HG03196 (cell line): ENCODE data around the gene RAB4A.
"Not testable (repeated sequence)": the region's sequence is repeated elsewhere in the genome, so short reads cannot be mapped to it uniquely, and the experiment has no call there.

Experiments
- ATAC-seq: cut with Tn5 transposase; IDR thresholded peaks from one replicate; pipeline ENCODE4 v1.9.1; 2021; ENCODE audit not compliant: unreplicated experiment

Gene RAB4A

DNA sequence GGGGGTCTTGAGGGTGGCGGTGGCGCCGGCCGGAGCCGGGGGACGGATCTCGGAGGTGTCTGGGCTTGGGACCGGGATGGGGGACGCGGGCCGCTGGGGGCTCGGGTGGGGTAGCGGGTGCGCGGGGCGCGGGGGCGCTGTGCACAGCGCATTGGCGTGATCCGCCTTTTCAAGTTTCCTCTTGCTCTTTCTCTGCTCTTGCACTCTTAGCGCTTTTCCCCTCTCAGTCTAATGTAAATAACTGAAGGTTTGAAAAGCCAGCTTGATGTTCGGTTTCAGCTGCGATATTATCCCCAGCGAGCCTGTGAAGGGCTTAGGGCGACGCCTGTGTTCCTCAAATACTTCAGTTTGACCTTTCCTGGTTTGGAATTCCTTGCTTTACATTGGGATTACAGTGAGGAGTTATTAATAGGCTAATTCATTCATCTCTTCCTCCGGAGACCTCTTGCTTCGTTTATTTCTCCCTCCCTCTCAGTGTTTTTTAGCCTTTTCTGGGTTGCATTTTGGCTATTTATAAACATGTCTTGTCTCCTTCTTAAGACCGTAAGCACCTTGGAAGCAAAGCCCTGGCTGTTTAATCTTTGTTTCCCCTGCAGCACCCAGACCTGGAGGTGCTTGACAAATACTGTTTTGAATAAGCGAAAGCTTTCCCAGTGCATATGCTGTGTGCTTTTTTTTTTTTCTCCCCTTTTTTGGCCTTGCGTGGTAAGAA is 693 bp downstream of the RAB4A start:
- peak; percentile 51 for ATAC-seq

DNA sequence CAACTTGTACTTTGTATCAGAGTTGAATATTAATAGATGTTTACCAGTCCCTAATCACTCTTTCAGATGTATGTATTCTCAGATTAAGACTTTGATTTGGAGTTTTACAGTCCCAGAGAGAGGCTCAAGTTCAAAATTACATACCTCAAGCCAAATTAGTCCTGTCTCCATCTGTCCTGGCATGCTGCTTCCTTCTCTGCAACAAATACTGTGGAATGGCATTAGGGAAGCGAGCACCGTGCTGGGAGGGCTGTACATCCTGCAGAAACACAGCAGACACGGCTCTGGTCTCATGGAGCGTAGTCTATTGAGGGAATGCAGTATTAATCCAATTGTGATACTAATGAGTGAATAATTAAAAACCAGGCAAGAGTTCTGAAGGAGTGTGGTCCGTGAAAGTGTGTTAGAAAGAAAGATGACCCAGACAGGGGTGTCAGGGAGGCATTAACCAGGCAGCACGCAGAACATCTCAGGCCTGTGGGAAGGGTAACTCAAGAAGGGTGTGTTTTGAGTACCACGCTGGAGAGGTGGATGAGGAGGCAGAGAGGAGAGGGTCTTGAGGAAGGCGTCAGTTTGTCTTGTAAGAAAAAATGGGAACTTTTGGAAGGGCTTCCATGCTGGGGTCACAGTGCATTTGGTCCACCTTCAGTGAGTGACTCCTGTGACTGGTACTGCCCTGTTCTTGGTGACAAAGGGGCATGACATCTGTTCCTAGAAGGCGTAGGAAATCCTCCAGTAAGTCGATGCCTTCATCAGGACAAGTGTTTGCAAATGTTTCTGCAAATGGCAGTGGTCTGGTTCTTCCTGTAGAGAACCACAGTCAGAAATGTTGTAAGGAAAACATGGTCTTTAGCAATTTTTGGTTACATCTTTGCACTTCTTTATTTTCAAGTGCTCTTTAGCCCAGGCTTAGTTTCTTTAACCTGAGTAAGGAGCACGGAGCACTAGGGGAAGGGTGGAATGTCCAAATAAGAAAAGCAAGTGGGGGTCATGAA is 1.6 kb downstream of the RAB4A start:
- no peak for ATAC-seq

DNA sequence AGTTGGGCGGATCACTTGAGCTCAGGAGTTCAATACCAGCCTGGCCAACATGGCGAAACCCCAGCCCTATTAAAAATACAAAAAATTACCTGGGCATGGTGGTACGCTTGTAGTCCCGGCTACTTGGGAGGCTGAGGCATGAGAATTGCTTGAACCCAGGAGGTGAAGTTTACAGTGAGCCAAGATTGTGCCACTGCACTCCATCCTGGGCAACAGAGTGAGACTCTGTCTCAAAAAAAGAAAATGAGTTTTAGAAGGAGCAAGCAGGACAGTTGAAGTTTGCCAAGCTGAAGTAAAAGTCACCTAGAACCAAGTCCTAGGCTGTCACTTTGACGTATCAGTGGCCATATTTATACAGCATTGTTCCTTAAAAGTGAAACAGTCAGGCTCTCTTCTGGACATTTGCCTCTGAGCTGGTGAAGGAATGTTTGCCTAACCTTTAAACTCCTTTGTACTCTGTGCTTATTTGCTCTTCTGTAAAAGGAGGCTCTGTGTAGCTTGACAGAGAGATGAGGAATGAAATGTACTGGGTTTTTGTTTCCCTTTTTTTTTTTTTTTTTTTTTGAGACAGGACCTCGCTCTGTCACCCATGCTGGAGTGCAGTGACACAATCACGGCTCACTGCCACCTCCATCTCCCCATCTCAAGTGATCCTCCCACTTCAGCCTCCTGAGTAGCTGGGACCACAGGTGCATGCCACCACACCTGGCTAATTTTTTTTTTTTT is 2.8 kb downstream of the RAB4A start:
- no peak for ATAC-seq

DNA sequence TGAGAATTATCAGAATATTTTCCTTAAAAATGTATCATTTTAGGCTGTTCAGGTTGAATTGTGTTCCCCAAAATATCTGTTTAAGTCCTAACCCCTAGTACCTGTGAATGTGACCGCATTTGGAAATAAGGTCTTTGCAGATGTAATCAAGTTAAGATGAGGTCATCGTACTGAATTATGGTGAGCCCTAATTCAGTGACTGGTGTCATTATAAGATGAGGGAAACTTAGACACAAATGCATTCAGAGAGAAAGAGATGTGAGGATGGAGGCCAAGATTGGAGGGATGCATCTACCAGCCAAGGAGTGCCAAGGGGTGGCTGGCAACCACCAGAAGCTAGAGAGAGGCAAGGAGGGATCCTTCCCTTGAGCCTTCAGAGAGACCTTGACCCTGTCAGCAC is 4.1 kb downstream of the RAB4A start:
- ATAC-seq = no peak

DNA sequence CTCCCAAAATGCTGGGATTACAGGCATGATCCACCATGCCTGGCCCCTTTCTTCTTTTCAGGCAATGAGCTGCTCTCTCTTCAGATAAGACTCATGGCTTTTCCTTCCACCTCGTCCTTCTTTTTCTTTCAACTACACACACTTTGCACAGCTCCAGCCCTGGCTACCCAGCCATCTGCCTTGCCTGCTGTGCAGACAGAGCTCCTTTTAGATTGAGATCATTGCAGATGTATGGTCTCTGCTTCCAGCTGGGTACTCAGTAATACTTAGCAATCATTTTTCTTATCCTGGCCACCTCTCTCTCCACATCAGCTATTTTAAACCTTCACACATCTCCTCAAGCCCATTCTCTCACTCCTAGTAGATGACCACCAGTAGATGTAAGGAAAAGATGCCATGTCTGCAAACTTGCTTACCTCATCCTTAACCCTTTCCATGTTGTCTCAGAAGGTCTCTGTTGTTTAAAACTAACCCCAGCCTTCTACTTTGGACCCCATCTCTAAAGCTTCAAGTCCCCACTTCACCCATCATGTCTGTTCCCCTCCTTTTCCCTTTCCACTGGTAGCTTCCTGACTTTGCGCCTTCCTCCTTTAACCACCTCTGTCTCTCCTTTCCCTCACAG is 7.3 kb downstream of the RAB4A start:
- no peak for ATAC-seq

DNA sequence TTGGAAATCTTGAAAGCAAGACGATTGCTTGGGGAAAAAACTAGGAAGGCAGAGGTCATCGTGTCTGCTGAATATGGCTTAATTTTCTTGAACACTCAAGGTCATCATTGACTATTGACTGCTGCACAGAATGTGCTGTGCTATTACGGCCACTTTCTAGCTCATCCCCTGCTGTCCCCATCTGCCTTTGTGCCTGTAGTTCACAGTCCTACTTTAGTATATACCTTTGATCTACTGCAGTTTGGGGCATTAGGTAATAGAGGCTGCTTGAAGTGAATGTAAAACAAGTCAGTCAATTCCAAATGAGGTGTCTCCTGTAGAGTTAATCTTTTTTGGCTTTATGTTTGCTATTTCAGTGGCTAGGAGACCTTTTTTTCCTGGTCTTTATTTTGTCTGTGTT is 8.3 kb downstream of the RAB4A start:
- ATAC-seq = no peak

DNA sequence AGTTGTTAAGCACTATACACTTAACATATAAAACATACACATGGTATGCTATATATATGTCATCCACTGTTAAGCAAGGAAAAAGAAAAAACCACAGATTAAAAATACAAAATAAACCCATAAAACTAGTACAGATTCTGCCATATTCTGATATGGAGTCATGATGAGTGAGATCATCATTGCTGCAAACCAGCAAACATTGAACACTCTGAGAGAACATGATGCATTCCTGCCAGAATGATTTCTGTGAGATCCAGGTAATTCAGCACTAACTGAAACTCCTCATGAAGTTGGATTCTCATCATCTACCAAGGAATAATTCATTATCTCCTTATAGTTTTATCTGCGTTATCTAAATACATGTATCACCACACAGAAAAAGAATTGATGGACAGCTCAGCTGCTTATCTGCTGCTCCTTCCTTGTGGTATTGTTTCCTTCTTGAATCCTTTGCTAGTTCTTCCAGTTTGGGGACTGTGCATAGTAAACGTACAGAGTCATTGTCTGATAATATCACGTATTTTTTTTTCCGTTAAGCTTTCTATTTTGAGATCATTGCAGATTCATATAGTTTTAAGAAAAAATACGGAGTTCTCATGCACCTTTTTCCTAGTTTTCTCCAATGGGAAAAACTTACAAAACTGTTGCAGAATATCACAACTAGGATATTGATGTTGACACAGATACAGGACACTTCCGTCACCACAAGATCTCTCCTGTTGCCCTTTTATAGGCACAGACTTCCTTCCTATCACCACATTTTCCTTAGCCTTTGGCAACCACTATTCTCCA is 9.3 kb downstream of the RAB4A start:
- ATAC-seq = no peak

DNA sequence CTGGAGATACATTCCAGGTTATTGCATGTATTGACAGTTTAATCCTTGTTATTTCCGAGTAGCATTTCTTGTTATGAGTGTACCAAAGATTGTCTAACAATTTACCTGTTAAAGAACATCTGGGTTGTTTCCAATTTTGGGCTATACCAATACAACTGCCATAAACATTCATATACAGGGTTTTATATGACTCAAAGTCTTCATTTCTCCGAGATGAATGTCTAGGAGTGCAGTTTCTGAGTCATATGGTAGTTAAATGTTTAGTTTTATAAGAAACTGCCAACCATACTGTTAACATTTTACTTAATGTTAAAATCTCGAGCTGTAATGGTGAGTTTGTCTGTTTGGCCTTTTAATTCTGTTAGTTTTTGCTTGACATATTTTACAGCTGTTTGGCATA is 10.0 kb downstream of the RAB4A start:
- no peak for ATAC-seq

DNA sequence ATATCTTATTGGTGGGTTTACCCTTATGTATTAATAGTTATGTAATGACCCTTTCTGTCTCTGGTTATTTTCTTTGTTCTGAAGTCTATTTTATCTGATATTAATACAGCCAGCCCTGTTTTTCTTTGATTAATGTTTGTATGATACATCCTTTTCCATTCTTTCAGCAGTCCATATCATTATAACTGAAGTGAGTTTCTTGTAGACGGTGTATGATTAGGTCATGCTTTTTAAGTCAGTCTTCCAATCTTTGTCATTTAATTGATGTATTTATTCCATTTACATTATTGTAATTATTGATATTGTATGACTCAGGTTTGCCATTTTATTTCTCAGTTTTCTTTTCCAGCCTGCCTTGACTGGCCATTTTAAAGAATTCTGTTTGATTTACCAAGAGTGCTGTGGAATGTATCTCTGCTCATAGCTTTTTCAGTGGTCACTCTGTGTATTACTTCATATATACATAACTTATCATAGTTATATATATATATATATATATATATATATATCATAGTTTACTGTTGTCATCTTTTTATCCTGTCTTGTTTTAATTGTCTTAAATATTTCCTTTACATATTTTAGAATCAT is 10.5 kb downstream of the RAB4A start:
- no peak for ATAC-seq

DNA sequence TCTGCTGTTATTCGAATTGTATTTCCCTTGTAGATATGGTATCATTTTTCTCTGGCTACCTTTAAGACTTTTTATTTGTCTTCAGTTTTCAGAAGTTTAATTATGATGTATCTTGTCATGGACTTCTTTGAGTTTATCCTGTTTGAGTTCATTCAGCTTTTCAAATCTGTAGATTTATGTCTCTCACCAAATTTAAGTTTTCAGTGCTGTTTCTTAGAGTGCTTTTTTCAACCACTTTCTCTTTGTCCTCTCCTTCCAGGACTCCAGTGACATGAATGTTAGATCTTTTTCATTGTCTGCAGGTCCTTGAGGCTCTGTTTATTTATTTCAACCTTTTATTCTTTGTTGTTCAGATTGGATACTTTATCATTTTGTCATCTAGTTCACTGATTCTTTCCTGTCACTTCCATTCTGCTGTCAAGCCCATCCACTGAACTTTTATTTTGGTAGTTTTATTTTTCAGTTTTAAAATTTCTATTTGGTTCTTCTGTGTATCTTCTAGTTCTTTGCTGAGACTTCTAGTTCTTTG is 11.4 kb downstream of the RAB4A start:
- ATAC-seq = no peak

DNA sequence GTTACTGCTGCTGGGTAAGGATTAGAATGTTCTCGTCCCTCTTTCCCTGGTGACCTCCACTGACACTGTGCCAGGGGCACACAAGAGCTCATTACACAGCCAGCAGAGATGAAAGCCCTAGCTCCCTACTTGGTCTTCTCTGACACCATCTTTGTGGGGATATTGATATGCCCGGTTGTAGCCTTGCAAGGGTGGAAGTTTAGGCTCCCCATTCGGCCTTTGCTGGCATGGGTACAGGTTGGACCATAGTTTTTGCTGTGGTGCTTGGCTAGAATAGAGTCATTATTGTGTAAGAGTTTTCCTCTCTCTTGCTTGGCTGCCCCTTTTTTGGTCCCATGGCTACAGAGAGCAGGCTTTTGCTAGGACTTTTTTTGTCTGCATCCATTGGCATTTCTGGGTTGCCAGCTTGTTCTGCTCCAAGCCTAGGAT is 12.3 kb downstream of the RAB4A start:
- ATAC-seq = no peak

DNA sequence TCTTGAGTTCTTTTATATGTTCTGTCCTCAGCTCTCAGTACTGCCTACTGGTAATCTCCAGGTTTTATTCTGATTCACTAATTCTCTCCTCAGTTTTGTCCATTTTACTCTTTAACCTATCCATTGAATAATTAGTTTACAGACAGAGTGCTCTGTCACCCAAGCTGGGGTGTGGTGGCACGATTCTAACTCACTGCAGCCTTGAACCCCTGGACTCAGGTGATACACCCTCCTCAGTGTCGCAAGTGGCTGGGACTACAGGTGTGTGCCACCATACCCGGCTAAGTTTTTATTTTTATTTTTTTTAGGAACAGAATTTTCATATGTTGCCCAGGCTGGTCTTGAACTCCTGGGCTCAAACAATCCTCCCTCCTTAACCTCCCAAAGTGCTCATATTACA is 14.0 kb downstream of the RAB4A start:
- ATAC-seq = no peak

DNA sequence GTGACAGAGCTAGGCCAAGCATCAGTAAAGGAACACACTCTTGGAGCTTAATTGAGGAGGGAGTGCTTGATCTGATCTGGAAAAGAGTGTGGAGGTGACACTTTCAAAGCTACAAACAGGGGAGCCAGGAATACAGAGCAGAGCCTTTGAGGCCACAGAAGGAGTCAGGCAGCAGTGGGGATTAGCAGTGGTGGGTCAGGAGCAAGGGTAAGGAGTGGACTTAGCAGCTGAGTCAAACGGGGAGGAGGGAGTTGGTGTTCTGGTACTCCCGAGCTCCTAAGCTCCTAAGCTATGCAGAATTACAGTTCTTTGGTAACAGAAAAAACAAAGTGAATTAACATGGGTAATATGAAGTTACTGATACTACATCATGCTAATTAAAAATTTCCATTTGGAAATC is 14.5 kb downstream of the RAB4A start:
- no peak for ATAC-seq

DNA sequence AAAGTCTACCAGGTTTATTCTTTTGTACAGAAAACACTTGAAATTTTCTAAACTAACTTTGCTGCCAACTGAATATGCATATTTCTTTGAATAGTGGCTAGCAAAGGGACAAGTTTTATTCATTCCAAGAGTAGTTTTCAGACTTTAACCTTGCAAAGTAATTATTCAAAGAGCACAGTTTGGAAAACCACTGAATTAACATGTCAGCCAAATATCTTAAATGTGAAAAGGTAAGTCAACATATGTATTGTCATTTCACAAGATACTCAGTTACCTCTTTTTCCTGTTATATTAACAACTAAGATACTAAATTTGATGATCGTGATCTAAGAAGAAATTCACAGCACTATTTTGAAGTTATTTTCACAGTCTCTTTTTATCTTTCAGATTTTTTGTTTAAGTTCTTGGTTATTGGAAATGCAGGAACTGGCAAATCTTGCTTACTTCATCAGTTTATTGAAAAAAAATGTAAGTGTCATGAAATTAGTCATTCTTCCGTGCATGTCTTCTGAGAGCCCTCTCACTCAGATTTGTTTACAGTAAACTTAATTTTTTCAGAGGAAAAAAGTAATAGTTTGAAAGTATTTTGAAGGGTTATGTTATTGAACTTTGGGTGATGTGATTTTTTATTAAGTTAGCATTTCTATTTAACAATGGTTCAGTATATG is 15.3 kb downstream of the RAB4A start:
- no peak for ATAC-seq

DNA sequence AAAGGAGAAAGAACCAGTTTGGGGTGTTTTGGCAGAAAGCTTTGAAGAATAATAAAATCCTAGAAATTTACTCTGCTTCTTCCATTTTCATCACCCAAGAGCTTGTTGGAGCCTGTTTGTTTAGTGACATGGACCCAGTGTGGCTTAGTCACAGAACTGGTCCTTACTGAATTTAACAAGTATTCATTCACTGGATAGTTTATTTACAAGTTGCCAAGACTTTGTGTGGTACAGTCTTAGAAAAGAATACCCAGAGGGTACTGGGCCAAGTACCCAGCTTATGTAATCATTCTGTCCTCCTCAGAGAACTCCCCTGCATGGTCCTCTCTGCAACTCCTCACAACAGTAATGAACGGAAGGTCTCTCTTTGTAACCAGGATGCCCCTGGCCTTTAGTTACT is 16.4 kb downstream of the RAB4A start:
- no peak for ATAC-seq

DNA sequence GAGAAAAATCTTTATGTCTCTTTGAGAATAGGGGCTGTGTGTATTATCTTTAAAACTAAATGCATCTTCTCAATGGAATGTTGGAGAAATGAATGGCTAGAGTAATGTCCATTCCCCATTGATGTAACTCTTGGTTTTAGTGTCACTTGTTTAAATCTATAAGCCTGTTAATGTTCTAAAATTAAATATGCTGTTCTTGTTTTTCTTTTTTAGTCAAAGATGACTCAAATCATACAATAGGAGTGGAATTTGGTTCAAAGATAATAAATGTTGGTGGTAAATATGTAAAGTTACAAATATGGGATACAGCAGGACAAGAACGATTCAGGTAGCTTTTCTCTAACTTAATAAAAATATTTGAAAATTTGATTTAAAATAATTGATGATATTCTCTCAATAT is 17.6 kb downstream of the RAB4A start:
- ATAC-seq = no peak

DNA sequence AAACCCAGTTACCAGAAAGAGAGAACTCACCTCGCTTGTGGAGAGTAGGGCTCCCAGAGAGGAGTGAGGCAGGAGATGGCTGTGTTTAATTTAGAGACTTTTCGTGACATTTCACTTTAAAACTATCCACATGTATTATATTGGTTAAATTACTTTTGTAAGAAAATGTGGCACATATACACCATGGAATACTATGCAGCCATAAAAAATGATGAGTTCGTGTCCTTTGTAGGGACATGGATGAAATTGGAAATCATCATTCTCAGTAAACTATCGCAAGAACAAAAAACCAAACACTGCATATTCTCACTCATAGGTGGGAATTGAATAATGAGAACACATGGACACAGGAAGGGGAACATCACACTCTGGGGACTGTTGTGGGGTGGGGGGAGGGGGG is 20.8 kb downstream of the RAB4A start:
- ATAC-seq = not testable (repeated sequence)

DNA sequence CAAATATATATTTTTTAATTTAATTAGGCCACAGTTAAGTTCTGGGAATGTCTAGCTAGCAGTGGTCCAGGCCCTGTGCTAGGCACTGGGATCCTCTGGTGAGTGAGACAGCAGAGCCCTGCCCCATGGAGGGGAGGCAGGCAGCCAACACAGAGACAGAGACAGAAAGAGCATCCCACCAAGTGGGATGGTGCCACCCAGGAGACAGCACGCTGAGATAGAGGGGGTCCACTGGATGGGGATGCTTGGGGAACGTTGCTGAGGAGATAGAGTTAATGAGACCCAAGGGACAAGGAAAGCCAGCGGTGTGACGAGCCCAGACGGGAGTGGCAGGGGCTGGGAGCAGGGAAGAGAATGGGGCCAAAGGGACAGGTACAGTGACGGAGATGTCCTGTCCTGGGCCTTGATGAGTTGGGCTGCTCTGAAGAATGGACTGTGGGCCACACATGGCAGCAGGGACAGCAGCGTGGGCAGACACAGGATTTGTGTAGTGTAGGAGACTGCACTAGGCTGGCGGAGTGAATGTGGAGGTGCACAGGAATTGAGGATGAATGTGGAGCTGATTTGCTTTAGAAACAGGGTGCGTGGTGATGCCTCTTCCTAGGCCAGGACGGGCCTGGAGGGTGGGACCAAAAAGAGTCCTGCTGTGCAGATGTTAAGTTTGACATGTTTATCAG is 22.8 kb downstream of the RAB4A start:
- ATAC-seq = no peak

DNA sequence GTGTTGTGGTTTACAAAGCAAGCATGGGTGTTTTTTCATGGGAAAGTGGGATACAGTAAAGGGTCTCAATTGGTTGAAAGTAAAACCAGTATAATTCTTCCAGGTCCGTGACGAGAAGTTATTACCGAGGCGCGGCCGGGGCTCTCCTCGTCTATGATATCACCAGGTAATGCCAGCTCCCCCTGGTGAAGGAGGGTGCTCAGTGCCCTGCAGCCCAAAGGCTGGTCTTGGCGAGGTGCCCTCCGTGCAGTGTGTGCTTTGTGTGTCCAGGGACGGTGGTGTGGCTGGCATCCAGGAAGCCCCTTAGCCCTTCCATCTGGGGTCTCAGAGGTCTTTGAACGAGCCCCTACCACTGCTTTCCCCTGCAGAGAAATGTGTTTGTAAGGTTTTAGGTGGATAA is 24.8 kb downstream of the RAB4A start:
- ATAC-seq = no peak
